HG02623 (cell line): ENCODE measurements around the gene VDR.
"Not testable (repeated sequence)": the region's sequence is repeated elsewhere in the genome, so short reads cannot be mapped to it uniquely, and the experiment has no call there.

Experiments
- ATAC-seq: cut with Tn5 transposase; IDR thresholded peaks from one replicate; pipeline ENCODE4 v1.9.1; 2021; ENCODE audit warnings: moderate library complexity; ENCODE audit not compliant: unreplicated experiment

Gene VDR

DNA sequence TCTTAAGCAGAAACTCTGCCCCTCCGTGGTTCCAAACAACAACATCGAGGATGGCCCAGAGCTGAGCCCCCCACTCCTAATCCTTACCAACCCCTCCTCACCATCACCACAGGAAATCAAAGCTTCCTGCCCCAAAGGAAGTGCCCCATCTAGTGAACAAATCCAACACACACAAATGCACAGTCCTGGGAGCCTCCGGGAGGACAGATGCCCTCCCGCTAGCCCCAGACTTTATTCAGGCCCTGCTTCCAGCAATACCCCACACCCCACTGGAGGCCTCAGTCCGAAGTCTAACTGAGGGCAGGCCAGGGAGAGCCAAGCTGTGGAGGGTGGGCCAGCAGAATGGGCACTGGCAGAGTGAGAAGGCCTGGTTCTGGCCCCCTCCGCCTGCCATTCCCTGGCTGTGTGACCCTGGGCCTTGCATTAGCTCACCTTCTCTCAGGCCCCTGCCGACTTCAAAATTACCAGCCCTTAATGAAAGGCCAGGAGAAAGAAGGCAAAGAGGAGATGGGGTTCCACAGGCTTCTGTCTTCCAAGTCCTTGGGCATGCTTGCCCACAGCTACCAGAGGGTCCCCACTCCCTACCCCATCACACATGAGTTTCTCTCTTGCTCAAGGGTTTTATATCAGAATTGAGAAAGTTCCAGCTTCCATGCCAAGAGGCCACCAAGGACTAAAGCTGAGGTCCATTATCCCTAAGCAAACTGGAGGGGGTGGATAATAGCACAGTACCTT lies 87.4 kb downstream of the VDR start:
- ATAC-seq, result no peak

DNA sequence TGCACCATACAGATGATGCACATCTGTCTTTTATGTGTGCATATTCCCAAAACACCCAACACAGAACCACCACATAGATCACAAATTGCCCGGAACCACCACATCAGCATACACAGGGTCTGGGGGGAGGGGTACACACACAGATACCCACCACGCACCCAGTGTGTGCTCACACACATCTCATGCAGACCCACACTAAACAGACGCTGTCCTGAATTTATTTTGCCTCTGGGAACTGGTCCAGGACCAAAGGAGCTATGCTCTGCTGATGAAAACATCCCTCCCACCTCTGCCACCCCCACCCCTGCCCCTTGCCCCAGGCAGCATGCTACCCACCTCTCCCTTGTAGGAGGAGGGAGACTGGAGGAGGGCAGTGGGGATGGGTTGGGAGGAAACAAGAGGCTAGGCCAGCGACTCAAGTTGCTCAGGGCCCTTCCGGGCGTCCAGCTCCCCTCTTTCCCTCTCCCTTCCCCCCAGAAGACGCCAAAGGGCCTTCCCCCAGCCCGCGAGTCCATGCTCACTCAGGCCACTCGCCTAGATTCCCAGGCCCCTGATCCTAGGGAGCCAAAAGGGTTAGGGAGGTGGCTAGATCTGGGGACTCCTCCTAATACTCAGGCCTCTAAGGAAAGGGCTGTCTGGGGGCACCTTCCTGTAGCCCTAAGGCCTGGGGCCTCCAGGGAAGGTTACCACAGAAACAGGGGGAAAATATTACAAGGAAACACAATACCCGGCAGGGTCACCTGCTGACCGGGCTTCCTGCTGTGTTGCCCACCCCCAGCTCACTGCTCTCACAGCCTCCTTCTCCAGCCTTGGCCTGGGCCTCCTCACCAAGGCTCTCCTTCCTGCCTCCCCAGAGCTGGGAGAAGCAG lies 88.2 kb downstream of the VDR start:
- no peak for ATAC-seq

DNA sequence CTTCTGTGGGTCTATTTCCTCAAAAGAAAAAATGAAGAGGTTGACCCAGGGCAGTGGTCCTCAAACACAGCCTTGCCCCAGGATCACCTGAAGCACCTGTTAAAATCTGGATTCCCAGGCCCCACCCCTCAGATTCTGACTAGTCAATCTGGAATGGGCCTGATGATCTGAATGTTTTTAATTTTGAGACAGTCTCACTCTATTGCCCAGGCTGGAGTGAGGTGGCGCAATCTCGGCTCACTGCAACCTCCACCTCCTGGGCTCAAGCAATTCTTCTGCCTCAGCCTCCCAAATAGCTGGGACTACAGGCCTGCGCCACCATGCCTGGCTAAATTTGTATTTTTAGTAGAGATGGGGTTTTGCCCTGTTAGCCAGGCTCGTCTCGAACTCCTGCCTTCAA lies 89.3 kb downstream of the VDR start:
- not testable (repeated sequence) for ATAC-seq

GRCh38 chr12:47814539-47815170 lies 90.1 kb downstream of the VDR start:
- no peak for ATAC-seq

GRCh38 chr12:47813511-47814196 lies 91.1 kb downstream of the VDR start:
- peak; percentile 27 for ATAC-seq

DNA sequence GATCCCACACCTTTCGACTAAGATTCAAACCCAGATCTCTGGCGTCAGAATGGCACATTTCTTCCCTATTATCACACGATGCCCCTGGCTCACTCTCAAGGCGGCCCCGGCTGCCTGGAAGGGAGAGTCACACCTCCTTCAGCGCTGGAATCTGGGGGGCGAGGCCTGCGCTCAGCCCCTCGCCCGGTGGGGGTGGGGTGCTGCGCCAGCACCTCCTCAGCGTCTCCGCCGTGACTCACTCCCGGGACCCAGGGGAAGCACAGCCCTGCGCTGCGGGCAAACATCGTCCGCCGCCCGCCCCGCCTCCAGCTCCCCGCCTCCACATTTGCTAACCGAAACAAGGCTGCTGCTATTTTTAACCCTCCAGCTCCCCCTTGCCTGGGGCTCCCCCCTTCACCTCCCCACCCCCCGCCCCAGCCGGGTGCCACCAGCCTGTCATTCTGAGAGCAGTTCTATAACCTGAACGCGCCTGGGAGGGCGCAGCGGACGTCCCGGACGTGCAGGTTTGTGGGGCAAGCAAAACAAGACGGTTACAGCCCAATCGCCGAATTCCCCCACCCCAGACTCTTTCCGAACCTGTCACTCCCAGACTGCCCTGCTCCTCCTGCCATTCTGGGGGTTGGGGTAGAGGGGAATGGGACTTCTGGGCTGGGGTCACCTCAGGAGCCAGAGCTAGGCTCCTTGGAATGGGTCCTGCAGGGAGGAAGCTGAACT lies 91.8 kb downstream of the VDR start:
- peak; percentile 72 for ATAC-seq

GRCh38 chr12:47811581-47812484 lies 93.0 kb downstream of the VDR start:
- no peak for ATAC-seq

- no peak for ATAC-seq
These were observed 93.8 kb downstream of the VDR start for GRCh38 chr12:47811072-47811396.

GRCh38 chr12:47809518-47809917 lies 95.3 kb downstream of the VDR start:
- not testable (repeated sequence) for ATAC-seq

- no peak for ATAC-seq
These were observed 96.0 kb downstream of the VDR start for GRCh38 chr12:47808574-47809365.

DNA sequence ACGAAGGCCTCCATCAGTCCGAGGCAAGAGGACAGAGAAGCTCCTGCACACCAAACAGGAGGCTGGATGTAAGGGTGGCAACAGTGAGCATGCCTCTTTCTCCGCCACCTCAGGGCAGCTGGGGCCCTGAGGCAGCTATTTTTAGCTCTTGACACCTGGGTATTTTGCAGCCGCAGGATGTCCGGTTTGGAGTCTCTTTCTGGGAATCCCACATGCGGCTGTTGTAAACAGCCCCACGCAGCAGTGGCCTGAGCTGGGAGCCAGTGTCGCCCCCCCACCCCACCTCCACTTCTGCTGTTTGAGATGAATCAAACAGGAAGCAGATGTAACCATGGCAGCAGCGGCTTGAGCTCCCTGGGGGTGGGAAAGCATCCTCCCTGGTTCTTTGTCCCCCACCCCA lies 96.7 kb downstream of the VDR start:
- ATAC-seq, result peak; percentile 26

DNA sequence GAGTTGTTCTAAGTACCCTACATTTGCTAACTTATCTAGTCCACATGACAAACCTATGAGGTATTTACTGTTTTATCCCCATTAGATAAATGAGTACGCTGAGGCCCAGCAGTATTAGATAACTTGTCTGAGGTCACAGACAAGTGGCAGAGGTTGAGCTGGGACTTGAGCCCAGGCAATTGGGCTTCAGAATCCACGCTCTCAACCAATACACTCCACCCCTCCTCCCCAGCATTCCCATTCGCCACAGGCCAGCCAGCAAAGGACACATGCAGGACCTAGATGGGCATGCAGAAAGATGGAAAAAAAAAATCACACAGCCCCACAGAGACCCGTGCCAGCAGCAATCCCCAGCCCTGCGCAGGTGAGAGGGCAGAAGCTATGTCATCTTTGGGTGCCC lies 97.5 kb downstream of the VDR start:
- ATAC-seq, result no peak

GRCh38 chr12:47805417-47805816 lies 99.4 kb downstream of the VDR start:
- no peak for ATAC-seq

DNA sequence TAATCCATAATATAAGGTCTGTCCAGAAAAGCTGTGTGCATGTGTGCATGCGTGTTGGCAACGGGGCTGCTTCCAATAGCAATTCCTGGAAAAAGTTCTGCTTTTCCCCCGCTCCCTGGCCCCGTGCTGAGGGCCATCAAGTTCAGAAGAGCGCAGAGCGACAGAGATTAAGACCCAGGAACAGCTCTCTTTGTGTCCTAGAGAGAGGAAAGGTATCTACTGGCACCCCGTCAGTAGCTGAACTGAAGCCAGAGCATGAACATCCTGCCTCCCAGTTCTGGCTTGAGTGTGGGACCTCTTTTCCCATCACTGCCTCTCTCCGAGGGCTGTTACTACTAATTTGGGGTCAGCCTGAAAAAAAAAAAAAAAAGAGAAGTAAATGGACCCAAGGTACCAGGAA lies 100.6 kb downstream of the VDR start:
- ATAC-seq, result no peak

GRCh38 chr12:47803191-47803875 lies 101.5 kb downstream of the VDR start:
- ATAC-seq, result no peak

DNA sequence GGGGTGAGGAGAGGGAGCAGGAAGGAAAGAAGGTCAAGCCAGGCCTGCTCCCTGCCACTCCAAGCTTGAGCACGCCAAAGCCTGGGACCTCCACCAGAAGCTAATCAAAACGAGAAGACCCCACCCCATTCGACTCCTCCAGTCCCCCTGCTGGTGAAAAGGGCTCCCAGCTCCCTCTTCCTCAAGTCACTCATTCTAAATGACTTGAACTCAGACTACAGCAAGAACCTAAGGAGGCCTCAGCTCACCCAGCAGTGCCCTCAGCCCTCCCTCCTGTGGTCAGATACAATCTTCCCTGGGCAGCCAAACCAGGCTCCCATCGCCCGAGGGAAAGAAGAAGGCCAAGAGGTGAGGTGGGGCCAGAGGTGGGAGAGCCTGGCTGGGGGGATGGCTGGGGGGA lies 102.5 kb downstream of the VDR start:
- no peak for ATAC-seq

DNA sequence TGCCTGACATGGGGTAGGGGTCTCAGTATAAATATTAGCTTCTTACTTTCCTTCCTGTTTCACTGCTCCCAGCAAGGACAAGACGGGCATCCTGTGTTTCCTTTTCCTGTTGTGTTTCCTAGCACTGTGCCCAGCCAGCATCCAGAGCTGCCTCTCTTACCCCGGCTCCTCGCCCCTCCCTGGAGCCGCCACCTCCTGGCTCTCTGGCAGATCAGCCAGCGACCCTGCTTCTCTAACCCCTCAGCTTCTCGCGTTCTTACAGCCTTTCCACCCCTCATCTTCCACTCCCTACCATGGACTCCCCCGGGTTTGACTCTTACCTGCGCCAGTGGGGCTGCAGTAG lies 102.9 kb downstream of the VDR start:
- no peak for ATAC-seq

DNA sequence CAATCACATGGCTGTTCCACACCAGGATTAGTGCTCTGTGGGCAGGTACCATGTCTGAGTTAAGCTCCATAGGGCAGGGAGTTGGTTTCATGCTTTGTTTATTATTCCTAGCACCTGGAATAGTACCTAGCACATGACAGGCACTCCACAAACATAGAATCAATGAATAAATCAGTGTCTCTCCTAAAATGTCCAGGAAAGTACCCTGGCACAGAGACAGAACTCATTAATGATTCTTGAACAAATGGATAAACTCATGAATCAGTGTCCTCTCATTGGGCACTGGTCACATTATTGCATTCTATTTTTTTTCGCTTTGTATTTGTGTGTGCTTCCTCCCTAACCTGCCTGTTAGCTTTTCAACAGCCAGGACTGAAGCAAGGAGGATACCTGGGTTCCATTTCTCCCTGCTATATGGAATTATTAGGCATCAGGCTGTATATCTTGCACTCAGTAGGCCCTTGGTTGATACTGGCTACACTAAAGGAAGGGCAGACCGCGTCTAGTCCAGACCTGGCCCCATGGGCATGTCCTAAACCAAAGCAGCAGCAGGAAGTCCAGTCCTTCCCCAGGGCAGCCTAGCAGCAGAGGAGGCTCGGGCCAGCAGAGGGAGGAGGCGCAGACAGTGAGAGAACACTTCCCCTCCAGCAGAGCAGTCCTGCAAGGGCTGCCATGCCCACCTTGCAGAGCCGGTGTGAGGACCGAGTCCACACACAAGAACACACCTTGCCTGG lies 103.5 kb downstream of the VDR start:
- ATAC-seq, result no peak
